Stimulated activated CD4-positive, alpha-beta T cell treated with anti-CD3 and anti-CD28 coated beads, Interleukin-4, amount 100 ng/mL, for 24 hours (primary cell): ENCODE measurements around the gene ABL1.

ENCODE experiments used
- DNase-seq: peaks from one replicate; pipeline ENCODE4 v3.0.0-alpha.2; 2020

The ABL1 gene

DNA sequence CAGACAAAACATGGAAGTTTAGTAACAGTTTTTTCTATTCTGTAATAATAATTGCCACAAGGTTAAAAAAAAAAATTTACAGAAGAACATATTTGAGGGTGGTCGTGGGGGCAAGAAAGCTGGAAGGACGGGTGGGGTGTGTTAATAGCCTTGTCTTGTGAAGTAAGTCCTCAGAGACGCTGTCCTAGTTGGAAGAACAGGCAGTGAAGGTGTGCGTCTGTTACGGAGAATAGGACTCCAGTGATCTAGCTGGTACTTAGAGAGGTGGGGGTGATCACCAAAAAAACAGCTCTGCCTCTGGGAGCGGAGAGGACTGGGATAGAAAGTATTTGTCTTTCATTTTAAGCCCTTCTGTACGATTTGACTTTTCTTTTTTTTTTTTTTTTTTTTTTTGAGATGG is 17.7 kb downstream of the ABL1 start:
- no peak for DNase-seq

DNA sequence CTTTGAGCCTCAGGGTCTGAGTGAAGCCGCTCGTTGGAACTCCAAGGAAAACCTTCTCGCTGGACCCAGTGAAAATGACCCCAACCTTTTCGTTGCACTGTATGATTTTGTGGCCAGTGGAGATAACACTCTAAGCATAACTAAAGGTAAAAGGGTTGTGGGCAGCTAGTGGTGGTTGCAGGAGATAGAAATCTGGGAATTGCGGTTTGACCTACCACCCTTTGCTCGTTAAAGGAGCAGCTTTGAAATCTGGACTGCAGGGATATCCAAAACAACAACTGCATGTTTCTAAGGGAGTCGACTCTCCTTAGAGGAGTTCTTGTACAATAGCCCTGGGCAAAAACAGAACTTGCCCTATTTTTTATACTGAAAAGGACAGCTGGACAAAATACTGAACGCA is 19.0 kb downstream of the ABL1 start:
- no peak for DNase-seq

DNA sequence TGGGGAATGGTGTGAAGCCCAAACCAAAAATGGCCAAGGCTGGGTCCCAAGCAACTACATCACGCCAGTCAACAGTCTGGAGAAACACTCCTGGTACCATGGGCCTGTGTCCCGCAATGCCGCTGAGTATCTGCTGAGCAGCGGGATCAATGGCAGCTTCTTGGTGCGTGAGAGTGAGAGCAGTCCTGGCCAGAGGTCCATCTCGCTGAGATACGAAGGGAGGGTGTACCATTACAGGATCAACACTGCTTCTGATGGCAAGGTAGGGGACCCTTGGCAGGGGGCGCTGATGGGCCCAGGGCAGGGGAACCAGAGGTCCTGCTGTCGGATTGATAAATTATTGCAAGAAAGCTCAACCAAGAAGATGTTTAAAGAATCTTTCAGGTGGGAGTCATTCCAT is 19.8 kb downstream of the ABL1 start:
- no peak for DNase-seq

DNA sequence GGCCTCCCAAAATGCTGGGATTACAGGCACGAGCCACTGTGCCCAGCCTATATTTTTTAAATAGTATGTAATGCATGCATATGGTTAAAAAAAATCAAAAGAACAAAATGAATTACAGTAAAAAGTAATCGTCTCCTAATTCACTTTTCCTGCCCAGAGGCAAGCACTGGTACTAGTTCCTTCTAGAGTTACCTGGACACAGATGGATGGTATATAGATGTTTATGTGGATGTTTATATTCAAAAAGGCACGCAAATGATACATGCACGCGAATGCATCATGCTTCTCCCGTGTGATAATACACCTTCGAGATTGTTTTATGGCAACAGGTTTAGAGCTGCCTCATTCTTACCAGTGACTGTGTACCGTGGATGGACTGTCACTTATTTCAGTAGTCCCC is 21.4 kb downstream of the ABL1 start:
- DNase-seq: no peak

DNA sequence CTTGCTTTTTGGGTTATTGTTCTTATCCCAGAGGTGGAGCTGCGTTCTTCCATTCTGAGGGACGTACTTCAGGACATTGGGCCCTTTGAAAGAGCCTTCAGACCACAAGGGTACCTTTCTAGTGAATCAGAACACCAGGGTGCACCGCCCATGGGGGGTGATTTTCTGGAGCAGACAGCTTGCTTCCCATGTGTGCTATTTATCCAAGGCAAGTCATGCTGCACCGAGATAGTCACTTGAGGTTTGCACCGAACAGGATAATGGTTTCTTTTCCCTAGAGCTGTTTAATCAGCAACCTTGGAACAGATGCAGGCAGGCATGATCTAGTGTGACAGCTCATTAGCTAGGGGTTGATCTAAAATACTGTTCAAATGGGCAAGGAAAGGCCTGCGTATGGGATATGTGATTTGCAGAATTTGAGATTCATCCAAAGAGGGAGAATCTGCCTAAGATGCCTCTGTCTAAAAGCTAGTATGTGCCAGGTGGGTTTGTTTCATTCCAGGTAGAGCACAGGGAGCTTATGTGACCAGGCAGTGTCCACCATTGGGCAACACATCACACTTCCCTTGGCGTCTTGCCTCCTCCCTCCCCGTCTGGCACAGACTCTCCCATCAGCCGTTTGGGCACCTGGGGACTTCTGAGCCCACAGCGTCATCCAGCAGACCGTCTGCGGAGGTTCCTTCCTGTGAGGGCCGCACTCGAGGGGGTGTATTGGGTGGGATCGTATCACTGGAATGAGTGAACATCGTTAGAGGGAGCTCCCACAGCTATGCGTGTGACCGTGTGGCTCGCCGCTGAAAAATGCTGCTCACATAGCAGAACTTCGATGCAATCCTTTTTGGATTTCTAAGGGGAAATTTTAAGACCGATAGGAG is 23.0 kb downstream of the ABL1 start:
- DNase-seq: no peak

DNA sequence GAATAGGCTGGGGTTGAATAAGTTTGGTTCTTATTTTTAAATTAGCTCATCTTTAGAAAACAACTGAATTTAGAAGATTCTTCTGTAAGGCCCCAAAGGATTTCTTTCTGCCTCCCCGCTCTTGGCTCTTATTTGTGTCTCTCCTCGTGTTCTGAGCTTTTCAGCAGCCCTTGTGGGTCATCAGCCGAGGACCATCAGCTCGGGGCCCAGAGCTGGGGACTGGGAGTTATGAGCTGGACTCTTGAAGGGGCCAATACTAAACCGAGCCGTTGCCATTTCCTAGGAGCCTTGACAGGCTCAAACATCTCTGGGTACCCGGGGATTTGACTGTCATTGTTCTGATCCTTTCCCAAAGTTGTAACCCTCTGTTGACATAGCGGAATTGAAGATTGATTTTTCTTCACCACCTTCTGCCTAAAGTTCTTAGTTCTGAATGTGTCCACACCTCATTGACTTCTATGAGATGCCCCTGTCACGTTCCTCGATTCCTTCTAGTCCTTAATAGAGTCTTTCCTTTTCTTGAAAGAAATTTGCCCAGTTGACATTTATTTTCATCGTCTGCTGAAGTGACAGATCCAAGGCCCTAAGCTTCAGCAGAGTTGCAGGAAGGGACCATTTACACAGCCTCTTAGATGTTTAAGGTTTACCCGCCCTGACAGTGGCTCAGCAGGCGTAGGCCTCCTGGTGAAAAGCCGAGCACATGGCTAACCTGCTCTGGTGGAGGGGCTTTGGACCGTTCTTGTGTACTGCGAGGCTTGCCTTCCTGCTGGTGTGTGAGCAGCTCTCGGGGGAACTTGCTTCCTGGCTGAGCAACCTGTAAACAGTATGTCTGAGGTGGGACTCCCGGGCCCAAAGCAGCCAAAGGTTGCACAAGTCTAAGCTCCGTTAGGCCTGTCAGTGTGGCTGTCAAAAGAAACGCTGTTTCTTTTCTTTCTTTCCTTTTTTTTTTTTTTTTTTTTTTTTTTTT is 24.0 kb downstream of the ABL1 start:
- DNase-seq: no peak

DNA sequence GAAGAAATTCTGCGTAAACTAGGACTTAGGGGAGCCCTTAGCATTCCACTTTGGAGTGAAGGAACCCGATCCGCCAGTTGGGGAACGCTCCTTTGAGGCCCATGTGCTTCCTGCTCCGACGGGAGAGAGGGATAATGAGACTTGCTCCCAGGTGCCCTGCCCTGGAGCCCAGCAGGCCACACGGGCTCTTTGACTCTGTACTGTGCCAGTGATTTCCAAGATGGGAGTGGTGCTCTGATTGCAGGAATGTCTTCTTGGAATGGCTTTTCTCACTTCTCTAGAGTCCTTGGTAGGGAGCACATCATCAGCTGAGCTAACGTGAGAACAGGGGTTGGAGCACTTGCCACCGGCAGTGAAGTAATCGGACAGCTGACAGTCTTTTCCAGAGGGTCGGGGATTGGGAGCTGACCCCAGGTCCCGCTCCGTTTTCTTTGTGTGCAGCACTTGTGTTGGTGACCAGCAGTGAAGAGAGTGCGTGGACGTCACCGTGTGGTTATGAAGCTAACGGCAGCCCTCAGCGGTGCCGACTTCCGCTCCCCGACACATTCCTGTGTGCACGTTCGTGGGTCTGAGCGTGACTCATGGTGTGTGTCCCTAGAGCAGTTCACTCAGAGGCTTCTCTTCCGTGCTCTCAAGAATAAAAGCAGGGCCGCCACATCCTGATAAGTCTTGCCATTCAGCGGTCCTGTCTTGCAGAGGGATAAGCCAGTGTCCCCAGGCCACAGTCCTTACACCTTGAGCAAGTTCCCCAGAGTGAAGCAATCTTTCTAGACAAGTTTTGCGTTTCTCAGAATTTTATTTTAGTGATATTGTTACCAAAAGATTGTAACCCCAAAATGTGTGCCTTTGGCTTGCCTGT is 25.6 kb downstream of the ABL1 start:
- DNase-seq: no peak

DNA sequence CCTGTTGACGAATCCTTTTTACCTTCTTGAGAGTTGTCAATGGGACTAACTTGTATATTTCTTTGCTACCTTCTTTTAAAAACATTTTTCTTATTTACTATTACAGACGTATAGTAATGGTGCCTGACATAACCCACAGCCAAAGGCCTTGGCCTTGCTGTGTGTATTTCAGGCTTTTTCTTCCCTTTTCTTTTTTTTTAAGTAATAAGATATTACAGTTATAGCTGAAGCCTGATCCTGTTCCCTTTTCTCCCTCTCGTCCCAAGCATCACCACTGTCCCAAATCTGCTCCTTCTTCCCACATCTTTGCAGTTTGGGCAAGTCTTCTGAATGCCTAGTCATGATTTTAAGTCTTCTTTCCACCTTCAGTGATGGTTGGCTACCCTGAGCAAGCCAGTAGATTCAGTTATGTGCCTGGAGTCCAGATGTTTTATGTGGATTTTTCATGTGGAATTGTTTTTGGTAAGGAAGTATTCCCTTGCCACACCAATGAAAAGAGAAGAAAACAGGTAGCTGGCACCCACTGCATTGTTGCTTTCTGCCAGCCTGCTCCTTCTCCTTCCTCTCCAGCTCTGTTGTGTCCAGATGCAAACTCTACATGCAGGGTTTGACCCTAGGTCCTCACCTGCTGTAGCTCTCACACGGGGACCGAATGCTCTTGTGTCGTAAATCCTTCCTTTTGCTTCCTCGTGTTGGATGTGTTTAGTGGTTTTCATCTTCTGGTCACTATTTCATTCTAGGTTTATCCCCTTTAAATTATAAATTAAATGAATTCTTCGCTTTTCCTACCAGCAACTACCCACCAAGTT is 26.5 kb downstream of the ABL1 start:
- DNase-seq: no peak

DNA sequence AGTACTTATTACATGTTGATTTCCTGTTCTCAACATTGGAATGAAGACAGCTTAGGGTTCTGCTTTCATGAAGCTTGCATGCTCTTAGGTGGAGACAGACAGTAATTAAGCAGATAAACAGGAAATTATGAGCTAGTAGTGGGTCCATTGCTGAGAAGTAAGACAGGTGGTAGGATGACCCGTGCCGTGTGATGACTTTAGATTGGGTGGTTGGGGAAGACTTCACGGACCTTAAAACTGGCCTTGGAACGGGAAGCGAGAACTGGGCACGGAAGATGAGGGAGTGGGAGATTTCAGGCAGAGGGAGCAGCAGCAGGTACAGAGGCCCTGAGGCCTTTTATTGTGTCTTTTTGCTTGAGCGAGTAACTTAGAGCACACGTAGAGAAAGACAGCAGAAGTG is 27.2 kb downstream of the ABL1 start:
- no peak for DNase-seq

DNA sequence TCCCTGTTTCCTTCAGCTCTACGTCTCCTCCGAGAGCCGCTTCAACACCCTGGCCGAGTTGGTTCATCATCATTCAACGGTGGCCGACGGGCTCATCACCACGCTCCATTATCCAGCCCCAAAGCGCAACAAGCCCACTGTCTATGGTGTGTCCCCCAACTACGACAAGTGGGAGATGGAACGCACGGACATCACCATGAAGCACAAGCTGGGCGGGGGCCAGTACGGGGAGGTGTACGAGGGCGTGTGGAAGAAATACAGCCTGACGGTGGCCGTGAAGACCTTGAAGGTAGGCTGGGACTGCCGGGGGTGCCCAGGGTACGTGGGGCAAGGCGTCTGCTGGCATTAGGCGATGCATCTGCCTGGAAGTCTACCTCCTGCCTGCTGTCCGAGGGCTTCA is 27.7 kb downstream of the ABL1 start:
- no peak for DNase-seq

DNA sequence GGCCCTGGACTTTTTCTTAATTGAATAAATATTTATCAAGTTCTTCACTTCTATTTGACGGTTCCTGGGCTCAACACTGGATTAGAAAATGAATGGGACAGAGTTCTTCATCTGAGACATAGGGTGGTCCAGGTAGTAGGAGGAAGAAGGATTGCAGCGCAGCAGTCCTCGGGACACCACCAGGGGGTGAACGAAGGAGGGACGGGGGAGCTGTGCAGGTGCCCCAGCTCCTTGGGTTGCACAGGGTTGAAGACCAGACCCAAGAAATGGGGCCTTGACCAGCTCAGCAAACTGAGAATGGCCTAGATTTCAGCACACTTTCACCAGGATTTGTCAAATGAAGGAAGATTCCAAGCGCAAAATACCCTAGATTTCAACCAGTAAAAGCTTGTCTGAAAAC is 29.5 kb downstream of the ABL1 start:
- no peak for DNase-seq

DNA sequence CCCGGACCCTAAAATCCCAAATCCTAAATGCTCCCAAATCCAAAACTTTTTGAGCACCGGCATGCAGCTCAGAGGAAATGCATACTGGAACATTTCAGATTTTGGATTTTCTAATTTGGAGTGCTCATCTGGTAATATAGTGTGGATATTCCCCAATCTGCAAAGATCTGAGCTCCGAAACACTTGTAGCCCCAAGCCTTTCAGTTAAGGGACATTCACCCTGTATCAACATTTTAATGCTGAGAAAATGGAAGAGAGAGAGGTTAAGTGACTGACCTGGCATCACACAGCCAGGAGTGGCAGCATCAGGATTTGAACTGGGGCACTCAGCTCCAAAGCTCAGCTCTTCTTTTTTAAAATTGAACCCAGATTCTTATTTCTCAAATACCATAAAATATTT is 30.9 kb downstream of the ABL1 start:
- DNase-seq: no peak

DNA sequence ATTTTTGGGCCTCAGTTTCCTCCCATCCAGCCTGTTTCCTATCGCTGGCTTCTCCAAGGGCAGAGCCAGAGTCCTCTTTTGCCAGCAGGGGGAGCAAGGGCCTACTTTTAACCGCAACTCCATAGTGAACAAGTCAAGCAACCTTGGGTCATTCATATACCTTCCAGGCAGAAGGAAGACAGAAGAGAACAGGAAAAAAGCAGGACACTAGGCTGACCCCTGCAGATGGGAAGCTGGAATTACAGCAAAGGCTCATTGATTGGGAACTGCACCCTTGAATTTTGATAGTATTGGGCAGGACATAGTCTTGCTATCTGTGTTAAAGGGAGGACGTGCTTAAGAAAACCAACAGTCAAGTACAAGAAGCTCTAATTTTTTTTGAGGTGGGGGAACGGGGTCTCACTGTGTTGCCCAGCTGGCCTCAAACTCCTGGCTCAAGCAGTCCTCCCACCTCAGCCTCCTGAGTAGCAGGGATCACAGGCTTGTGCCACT is 31.5 kb downstream of the ABL1 start:
- DNase-seq: peak; percentile 61

DNA sequence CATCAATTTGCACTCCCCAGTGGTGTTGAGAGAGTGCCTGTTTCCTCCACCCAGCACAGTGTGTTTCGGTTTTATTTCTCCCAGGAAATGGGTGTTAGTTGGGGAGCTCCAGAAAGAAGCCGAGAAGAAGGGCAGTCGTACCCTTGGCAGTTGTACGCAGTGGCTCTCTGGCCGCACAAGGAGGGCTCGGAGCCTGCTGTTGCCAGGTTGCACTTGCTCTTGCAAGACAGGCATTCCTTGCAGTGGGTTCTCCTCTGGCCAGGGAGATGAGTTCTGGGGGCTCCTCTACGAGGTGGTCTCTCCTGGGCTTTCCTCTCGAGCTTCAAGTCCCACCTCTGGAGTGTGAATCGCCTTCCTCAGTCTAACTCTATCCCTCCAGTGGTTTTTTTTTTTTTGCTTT is 32.5 kb downstream of the ABL1 start:
- DNase-seq: no peak

DNA sequence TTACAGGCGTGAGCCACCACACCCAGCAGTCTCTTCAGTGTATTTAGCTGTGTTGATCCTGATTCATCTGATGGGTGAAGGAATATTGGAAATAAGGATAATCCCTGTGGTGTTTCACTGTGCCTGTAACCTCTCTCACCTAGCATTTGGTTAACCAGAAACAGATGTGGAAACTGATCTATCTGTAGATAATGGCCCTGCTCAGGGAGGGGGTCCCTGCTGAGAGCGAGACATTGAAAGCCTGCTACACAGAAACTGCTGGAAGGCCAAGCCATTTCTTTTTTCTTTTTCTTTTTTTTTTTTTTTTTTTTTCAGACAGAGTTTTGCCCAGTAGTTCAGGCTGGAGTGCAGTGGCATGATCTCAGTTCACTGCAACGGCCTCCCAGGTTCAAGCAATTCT is 33.2 kb downstream of the ABL1 start:
- no peak for DNase-seq

DNA sequence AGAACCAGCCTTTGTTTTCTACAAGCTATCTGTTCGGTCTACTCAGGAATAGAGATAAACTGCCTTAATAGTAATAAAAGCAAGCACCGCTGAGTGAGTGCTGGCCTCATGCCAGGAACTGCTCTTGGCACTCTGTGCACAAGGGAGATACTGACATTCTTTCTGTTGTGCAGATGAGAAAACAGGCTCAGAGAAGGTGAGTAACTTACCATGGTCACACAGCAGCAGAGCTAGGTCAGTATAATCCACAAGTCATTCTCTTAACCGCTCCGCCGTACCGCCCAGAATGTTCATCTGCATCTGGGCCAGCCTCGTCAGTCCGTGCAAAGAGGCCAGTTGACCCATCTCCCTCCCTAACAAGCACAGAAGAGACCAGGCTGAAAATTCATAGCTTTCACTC is 34.2 kb downstream of the ABL1 start:
- no peak for DNase-seq

DNA sequence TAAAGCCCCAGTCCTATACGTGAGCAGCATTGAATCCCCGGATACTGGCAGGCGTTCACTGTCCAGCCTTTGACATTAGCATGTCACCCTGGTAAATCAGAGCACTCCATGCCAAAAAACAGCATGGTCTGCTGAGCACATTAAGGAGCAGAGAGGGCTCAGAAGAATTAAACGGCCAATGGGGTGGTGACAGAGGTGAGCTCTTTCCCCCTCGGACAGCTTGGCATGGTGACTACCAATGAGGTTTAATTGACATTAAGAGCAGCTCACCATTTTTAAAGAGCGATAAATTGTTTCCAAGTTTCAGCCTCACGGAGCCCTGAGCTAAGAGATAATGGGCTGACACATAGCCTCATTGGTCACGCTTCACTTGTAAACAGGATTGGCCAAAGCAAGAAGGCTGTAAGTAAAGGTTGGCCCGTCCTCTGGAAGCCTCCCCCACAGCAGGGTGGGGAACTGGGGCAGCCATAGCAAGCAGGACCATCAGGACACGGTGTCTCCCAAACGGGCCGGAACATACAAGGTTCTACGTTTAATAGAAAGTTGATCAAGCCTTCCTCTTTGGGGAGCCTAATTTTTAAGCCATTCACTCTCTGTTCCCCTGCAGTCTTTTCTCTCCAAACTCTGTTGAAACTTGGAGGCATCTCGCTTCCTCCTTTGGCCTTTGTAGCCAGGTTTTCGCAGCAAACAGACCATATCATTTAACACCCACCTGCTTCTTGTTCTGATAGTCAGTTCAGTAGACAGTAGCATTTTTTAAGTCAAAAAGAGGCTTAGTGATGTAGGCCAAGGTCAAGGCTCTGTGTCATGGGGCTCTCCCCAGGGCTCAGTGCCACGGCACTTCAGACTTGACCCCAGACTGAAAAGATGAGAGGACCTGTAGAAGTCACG is 35.7 kb downstream of the ABL1 start:
- DNase-seq: no peak

DNA sequence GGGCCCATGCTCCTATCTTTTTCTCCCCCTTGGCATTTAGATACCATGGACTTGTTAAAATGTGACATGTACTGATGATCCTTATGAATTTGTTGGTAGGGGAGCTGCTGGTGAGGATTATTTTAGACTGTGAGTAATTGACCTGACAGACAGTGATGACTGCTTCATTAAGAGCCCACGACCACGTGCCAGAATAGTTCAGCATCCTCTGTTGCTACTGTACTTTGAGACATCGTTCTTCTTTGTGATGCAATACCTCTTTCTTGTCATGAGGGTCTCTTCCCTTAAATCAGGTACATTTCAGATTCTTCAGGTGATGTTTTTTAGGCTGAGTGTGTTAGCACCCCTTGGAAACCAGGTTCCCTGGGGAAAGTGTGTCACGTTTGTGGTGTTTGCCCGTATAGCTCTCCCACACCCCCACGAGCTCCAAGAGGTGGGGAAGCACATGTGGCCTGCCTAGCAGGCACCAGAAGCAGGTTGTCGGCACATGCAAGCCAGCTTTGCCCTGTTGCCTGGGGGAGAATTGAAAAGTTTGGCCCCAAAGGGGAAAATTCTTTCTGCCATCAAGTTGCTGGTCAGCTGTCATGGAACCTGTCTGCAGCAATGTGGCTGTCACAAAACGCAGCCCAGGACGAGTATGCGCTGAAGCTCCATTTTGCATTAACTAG is 36.5 kb downstream of the ABL1 start:
- DNase-seq: no peak

DNA sequence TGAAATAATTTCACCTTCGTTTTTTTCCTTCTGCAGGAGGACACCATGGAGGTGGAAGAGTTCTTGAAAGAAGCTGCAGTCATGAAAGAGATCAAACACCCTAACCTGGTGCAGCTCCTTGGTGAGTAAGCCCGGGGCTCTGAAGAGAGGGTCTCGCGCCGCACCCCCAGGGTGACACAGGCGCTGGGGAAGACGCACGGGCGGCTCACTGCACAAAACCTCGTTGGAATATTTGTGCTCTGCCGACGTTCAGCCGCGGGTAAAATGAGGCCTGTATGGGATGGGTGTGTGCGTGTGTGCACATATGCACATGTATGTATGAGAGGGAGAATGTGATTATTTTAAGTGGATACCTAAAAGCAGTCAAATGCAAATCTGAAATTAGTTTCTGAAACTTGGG is 37.0 kb downstream of the ABL1 start:
- DNase-seq: no peak

DNA sequence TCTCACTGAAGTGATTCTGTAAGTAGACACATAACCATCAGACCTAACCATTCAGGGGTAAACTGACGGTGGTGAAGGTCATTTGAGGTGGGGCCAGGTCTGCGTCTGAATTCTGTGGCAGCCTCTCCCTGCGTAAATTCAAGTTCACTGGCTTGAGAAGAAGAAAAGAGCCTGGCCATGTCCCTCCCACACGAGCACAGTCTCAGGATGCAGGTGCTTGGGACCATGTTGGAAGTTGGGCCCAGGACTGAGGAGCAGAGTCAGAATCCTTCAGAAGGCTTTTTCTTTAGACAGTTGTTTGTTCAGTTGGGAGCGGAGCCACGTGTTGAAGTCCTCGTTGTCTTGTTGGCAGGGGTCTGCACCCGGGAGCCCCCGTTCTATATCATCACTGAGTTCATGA is 37.5 kb downstream of the ABL1 start:
- DNase-seq: no peak
